ENCODE data around the gene VPS13D. TPM values are rescaled to one million over a fixed set of nuclear protein-coding genes. Genes with fewer than 3 reads are reported as not detected.

The VPS13D gene
- polyA plus RNA-seq, 1 experiment: 22.3 TPM

GRCh38 chr1:12542138-12542465, 312.3 kb downstream of the VPS13D start:
- ChIA-PET CTCF (interaction anchor here (1.2 to 2.8 kb wide), 2 partner anchors 11 to 77 kb away, joined by 3 to 11 read pairs; no protein-coding TSS in a partner anchor), POLR2A (no interaction called here)
- Histone ChIP-seq H3K36me3 (ENCODE audit: control insufficient read depth, insufficient read depth, low read length) (no peaks in the 10 kb centered on the region), H3K4me3 (ENCODE audit: low read depth, low read length) (no peak overlapping the region), H3K27me3 (ENCODE audit: control insufficient read depth, insufficient read depth, low read length) (peaks cover 1% of the 10 kb centered on the region)
- TF ChIP-seq, protein P1, sequence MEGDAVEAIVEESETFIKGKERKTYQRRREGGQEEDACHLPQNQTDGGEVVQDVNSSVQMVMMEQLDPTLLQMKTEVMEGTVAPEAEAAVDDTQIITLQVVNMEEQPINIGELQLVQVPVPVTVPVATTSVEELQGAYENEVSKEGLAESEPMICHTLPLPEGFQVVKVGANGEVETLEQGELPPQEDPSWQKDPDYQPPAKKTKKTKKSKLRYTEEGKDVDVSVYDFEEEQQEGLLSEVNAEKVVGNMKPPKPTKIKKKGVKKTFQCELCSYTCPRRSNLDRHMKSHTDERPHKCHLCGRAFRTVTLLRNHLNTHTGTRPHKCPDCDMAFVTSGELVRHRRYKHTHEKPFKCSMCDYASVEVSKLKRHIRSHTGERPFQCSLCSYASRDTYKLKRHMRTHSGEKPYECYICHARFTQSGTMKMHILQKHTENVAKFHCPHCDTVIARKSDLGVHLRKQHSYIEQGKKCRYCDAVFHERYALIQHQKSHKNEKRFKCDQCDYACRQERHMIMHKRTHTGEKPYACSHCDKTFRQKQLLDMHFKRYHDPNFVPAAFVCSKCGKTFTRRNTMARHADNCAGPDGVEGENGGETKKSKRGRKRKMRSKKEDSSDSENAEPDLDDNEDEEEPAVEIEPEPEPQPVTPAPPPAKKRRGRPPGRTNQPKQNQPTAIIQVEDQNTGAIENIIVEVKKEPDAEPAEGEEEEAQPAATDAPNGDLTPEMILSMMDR (IDR thresholded peaks at IDR 0.05; ENCODE audit: insufficient read depth, low read depth, low read length): no peak
- no peak for DNase-seq (ENCODE audit: low read depth)

GRCh38 chr1:12542616-12543592, 313.1 kb downstream of the VPS13D start:
- Histone ChIP-seq H3K27me3 (ENCODE audit: control insufficient read depth, insufficient read depth, low read length) (peaks cover 1% of the 10 kb centered on the region), H3K4me3 (ENCODE audit: low read depth, low read length) (no peak overlapping the region), H3K36me3 (ENCODE audit: control insufficient read depth, insufficient read depth, low read length) (no peaks in the 10 kb centered on the region)
- POLR2A ChIA-PET: no interaction called here
- TF ChIP-seq, protein P1 (IDR thresholded peaks at IDR 0.05; ENCODE audit: insufficient read depth, low read depth, low read length): no peak
- CTCF ChIA-PET: interaction anchor here (2.8 kb wide), 1 partner anchor 77 kb away, joined by 11 read pairs; no protein-coding TSS in a partner anchor
- no peak for DNase-seq (ENCODE audit: low read depth)

GRCh38 chr1:12543740-12544154, 313.9 kb downstream of the VPS13D start:
- no peaks in the 10 kb centered on the region for H3K36me3 ChIP-seq (ENCODE audit: control insufficient read depth, insufficient read depth, low read length)
- TF ChIP-seq, protein P1 (IDR thresholded peaks at IDR 0.05; ENCODE audit: insufficient read depth, low read depth, low read length): no peak
- POLR2A ChIA-PET: no interaction called here

DNA sequence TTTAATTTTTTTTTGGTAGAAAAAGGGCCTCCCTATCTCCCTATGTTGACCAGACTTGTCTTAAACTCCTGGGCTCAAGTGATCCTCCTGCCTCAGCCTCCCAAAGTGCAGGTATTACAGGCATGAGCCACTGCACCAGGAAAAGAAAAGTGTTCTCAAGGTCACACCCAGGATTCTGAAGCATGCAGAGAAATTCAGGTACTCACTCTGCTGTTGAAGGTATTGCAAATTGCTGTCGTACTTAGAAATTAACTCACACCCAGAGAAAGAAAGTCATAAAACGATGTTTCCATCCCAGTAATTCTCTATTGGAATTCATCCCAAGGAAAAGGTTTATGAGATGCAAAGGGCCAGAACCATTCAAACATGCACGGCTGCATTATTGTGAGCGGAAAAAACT, 314.5 kb downstream of the VPS13D start:
- peaks cover 1% of the 10 kb centered on the region for H3K27me3 ChIP-seq (ENCODE audit: control insufficient read depth, insufficient read depth, low read length)
- TF ChIP-seq, protein P1 (IDR thresholded peaks at IDR 0.05; ENCODE audit: insufficient read depth, low read depth, low read length): no peak
- ChIA-PET POLR2A (no interaction called here), CTCF (no interaction called here)
- H3K4me3 ChIP-seq (ENCODE audit: low read depth, low read length): no peak overlapping the region
- no peak for DNase-seq (ENCODE audit: low read depth)
- H3K36me3 ChIP-seq (ENCODE audit: control insufficient read depth, insufficient read depth, low read length): no peaks in the 10 kb centered on the region

More at GRCh38 chr1:12543740-12544154, 313.9 kb downstream of the VPS13D start:
- Histone ChIP-seq H3K4me3 (ENCODE audit: low read depth, low read length) (no peak overlapping the region), H3K27me3 (ENCODE audit: control insufficient read depth, insufficient read depth, low read length) (peaks cover 1% of the 10 kb centered on the region)
- CTCF ChIA-PET: no interaction called here
- no peak for DNase-seq (ENCODE audit: low read depth)

DNA sequence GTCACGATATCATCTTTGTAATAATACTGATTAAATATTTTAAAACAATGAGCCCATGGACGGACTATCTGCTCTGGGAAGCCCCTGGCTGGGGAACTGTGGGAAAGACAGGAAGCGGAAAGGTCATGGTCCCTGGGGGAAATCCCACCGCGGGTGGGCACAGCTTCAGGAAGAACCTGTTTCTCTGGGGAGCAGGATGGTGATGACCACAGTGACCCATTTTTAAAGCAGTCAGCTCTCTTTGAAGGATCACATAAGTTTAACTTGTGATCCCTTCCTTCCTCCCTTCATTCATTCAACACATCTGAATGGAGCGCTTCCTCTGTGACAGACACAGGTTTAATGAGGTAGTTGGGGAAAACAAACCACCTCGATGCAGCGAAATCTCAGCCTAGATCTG, 315.2 kb downstream of the VPS13D start:
- TF ChIP-seq, protein P1 (IDR thresholded peaks at IDR 0.05; ENCODE audit: insufficient read depth, low read depth, low read length): no peak
- ChIA-PET CTCF (no interaction called here), POLR2A (no interaction called here)
- peaks cover 1% of the 10 kb centered on the region for H3K27me3 ChIP-seq (ENCODE audit: control insufficient read depth, insufficient read depth, low read length)
- no peak for DNase-seq (ENCODE audit: low read depth)
- no peaks in the 10 kb centered on the region for H3K36me3 ChIP-seq (ENCODE audit: control insufficient read depth, insufficient read depth, low read length)
- H3K4me3 ChIP-seq (ENCODE audit: low read depth, low read length): no peak overlapping the region
